PC-9 (cell line): ENCODE results near the gene DYNLT3. TPM values are rescaled to one million over a fixed set of nuclear protein-coding genes. Genes with fewer than 3 reads are reported as not detected.

ENCODE experiments used
- BruUV-seq: library from RNA; stranded (reverse); fragments of 400-500 nt; replicated peaks from 2 replicates; lab custom pipeline; 2021; lab: Mats Ljungman, UMichigan
- CTCF ChIA-PET: fragments of 300-600 bp; sonication (Branson Sonifier 250); formaldehyde crosslinking; loops from one replicate; lab custom pipeline; 2022; ENCODE audit warnings: antibody characterized with exemption; lab: Charles Lee
- POLR2A ChIA-PET: fragments of 300-600 bp; sonication (Branson Sonifier 250); formaldehyde crosslinking; loops from one replicate; lab custom pipeline; 2022; ENCODE audit warnings: antibody characterized with exemption; ENCODE audit not compliant: unreplicated experiment; lab: Charles Lee
- DNase-seq, 2 experiments: peaks; one replicate each; pipeline versions ENCODE4 v3.0.0 to v3.0.0-alpha.2; 2015 to 2022; ENCODE audit warnings: mixed read lengths in 1 of 2
- H2AFZ ChIP-seq: fragments of 200-600 bp; sonication (generic); 2 replicates; pipeline ENCODE4 v1.8.1; 2017; ENCODE audit warnings: antibody characterized with exemption
- H3F3A ChIP-seq: fragments of 200-600 bp; sonication (generic); 2 replicates; pipeline ENCODE4 v1.8.1; 2017; ENCODE audit warnings: antibody characterized with exemption, mild to moderate bottlenecking, low read depth; ENCODE audit not compliant: insufficient read depth
- H3K27ac ChIP-seq: fragments of 200-600 bp; sonication (generic); 2 replicates; pipeline ENCODE4 v1.6.1; 2016; ENCODE audit warnings: mixed run types
- H3K27me3 ChIP-seq: fragments of 200-600 bp; sonication (generic); 2 replicates; pipeline ENCODE4 v1.6.1; 2016; ENCODE audit warnings: low read depth, mixed run types; ENCODE audit not compliant: insufficient read depth
- H3K36me3 ChIP-seq: fragments of 200-600 bp; sonication (generic); 2 replicates; pipeline ENCODE4 v1.6.1; 2016; ENCODE audit warnings: low read depth, mixed run types
- H3K4me1 ChIP-seq: fragments of 200-600 bp; sonication (generic); replicated peaks from 2 replicates; pipeline ENCODE4 v1.6.1; 2016; ENCODE audit warnings: mixed run types; ENCODE audit not compliant: insufficient read depth
- H3K4me2 ChIP-seq: fragments of 200-600 bp; sonication (generic); 2 replicates; pipeline ENCODE4 v1.6.1; 2017; ENCODE audit warnings: mixed run types
- H3K4me3 ChIP-seq: fragments of 200-600 bp; sonication (generic); 2 replicates; pipeline ENCODE4 v1.6.1; 2016; ENCODE audit warnings: mixed run types
- H3K79me2 ChIP-seq: fragments of 200-600 bp; sonication (generic); 2 replicates; pipeline ENCODE4 v1.6.1; 2017; ENCODE audit warnings: low read depth, mixed run types
- H3K9me2 ChIP-seq: fragments of 200-600 bp; sonication (generic); 2 replicates; pipeline ENCODE4 v1.8.1; 2017; ENCODE audit warnings: mild to moderate bottlenecking; ENCODE audit not compliant: insufficient read depth
- H3K9me3 ChIP-seq: fragments of 200-600 bp; sonication (generic); 2 replicates; pipeline ENCODE4 v1.8.1; 2016; ENCODE audit warnings: low read depth; ENCODE audit not compliant: insufficient read depth
- H4K20me1 ChIP-seq: fragments of 200-600 bp; sonication (generic); 2 replicates; pipeline ENCODE4 v1.8.1; 2017; ENCODE audit not compliant: insufficient read depth
- EZH2 ChIP-seq: fragments of 200-600 bp; sonication (generic); IDR thresholded peaks from 2 replicates; pipeline ENCODE4 v1.8.0; 2017; ENCODE audit warnings: antibody characterized with exemption, low read depth
- intact Hi-C: fragments of 100-400 bp; cut with micrococcal nuclease; formaldehyde crosslinking; loops from one replicate; pipeline ENCODE4 v1.10.0; 2022; ENCODE audit not compliant: unreplicated experiment
- total RNA-seq: library from RNA; stranded (reverse); gene quantifications from 2 replicates; pipeline ENCODE4 v1.2.3, GENCODE V29; 2021
- TF ChIP-seq, protein P1 (sequence below): fragments of 200-600 bp; sonication (generic); conservative IDR thresholded peaks from 2 replicates; pipeline ENCODE4 v1.6.1; 2017; ENCODE audit warnings: mixed run types, antibody characterized with exemption, mild to moderate bottlenecking, moderate library complexity

Gene DYNLT3
- total RNA-seq, 1 experiment from 2014 or later, result not detected

DNA sequence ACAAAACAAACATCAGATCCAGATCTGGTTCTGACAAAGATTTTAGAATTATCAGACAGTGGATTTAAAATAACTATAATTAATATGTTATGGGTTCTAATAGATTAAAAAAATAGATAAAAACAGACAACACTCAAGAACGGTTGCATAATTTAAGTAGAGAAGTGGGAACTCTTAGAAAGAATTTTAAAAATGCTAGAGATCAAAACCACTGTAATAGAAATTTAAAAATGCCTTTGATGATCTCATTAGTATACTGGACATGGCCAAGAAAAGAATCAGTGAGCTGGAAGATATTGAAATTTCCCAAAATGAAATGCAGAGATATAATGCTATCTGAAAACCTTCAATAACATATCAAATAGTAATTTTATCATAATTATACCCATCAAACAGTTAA is 28.3 kb upstream of the DYNLT3 start:
- no peaks in the 10 kb centered on the region for H3K79me2 ChIP-seq
- BruUV-seq, result no TSS peak
- TF ChIP-seq, protein P1, sequence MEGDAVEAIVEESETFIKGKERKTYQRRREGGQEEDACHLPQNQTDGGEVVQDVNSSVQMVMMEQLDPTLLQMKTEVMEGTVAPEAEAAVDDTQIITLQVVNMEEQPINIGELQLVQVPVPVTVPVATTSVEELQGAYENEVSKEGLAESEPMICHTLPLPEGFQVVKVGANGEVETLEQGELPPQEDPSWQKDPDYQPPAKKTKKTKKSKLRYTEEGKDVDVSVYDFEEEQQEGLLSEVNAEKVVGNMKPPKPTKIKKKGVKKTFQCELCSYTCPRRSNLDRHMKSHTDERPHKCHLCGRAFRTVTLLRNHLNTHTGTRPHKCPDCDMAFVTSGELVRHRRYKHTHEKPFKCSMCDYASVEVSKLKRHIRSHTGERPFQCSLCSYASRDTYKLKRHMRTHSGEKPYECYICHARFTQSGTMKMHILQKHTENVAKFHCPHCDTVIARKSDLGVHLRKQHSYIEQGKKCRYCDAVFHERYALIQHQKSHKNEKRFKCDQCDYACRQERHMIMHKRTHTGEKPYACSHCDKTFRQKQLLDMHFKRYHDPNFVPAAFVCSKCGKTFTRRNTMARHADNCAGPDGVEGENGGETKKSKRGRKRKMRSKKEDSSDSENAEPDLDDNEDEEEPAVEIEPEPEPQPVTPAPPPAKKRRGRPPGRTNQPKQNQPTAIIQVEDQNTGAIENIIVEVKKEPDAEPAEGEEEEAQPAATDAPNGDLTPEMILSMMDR, result no peak
- TF ChIP-seq EZH2, result no peak
- DNase-seq, result no peak
- no peaks in the 10 kb centered on the region for H3K4me1 ChIP-seq
- no peaks in the 10 kb centered on the region for H4K20me1 ChIP-seq
- intact Hi-C loops, result no loop called here
- no peaks in the 10 kb centered on the region for H3K36me3 ChIP-seq
- ChIA-PET POLR2A (no interaction called here), CTCF (no interaction called here)
- H3K4me3 ChIP-seq, result no peak overlapping the region
- H2AFZ ChIP-seq, result no peak overlapping the region
- no peaks in the 10 kb centered on the region for H3K9me3 ChIP-seq
- no peaks in the 10 kb centered on the region for H3K9me2 ChIP-seq
- H3F3A ChIP-seq, result no peaks in the 10 kb centered on the region
- no peaks in the 10 kb centered on the region for H3K27me3 ChIP-seq
- H3K27ac ChIP-seq, result no peak overlapping the region
- no peak overlapping the region for H3K4me2 ChIP-seq

DNA sequence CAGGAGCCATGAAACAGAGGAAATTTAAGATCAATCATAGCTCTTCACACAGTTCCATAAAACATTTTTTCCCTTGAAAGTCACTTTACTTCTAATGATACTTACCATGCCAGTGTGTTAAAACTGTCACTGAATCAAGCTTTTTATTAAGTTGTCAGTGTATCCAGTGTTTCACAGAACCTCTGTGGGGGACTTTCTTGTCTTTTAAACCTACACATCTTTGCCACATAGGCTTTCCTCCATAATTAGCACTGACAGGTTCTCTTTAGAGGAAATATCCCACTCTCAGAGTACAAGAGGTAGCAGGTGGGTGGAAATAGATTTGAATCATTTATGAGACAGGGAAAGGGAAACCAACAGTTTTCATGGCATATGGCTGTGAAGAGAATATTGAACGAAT is 25.8 kb upstream of the DYNLT3 start:
- Histone ChIP-seq H4K20me1 (no peaks in the 10 kb centered on the region), H3K79me2 (no peaks in the 10 kb centered on the region), H2AFZ (no peak overlapping the region), H3K9me2 (no peaks in the 10 kb centered on the region), H3K4me2 (no peak overlapping the region), H3K27me3 (no peaks in the 10 kb centered on the region), H3K36me3 (no peaks in the 10 kb centered on the region), H3K4me3 (no peak overlapping the region), H3K27ac (no peak overlapping the region), H3F3A (no peaks in the 10 kb centered on the region), H3K9me3 (no peaks in the 10 kb centered on the region), H3K4me1 (no peaks in the 10 kb centered on the region)
- no peak for DNase-seq
- POLR2A ChIA-PET, result no interaction called here
- CTCF ChIA-PET, result no interaction called here
- no peak for TF ChIP-seq EZH2
- TF ChIP-seq, protein P1, result no peak
- BruUV-seq, result no TSS peak
- intact Hi-C loops, result no loop called here

DNA sequence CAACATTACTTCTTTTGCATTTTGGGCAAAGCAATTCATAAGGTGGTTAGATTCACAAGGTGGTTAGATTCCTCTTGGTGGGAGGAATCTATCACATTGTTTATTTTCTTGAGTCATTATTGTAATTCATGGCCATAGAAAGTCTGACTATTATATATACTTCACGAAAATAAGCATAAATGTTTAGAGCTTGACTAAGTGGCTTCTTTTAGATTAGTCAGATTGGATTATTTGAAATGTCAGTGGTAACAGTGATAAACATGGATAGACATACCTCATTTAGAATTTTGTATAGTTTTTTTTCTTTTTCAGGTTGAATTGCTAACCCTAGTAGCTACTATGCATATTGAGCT is 24.9 kb upstream of the DYNLT3 start:
- no peaks in the 10 kb centered on the region for H3K9me3 ChIP-seq
- no peaks in the 10 kb centered on the region for H3K79me2 ChIP-seq
- no peaks in the 10 kb centered on the region for H3F3A ChIP-seq
- no peaks in the 10 kb centered on the region for H3K4me1 ChIP-seq
- H4K20me1 ChIP-seq, result no peaks in the 10 kb centered on the region
- H3K36me3 ChIP-seq, result no peaks in the 10 kb centered on the region
- CTCF ChIA-PET, result no interaction called here
- no peak overlapping the region for H3K4me3 ChIP-seq
- no peak for DNase-seq
- intact Hi-C loops, result no loop called here
- H3K4me2 ChIP-seq, result no peak overlapping the region
- H3K27me3 ChIP-seq, result no peaks in the 10 kb centered on the region
- H3K9me2 ChIP-seq, result no peaks in the 10 kb centered on the region
- POLR2A ChIA-PET, result no interaction called here
- H2AFZ ChIP-seq, result no peak overlapping the region
- TF ChIP-seq EZH2, result no peak
- TF ChIP-seq, protein P1, result no peak
- H3K27ac ChIP-seq, result no peak overlapping the region
- BruUV-seq, result no TSS peak
